Lower lobe of right lung (tissue), 2 donors: ENCODE data around the gene HOXC9. TPM values are rescaled to one million over a fixed set of nuclear protein-coding genes. Genes with fewer than 3 reads are reported as not detected.

Source experiments
- ATAC-seq, 2 donors: fragments of 200-7000 bp; cut with Tn5 transposase; one replicate each; pipeline ENCODE4 v1.9.1; 2020 to 2022; ENCODE audit warnings: mild to moderate bottlenecking in 2 of 2, moderate library complexity in 2 of 2
- DNase-seq: peaks from one replicate; pipeline ENCODE4 v3.0.0-alpha.2; 2020
- H3K27ac ChIP-seq: fragments of 200-600 bp; one replicate; pipeline ENCODE4 v1.8.0; 2022
- H3K27me3 ChIP-seq: fragments of 200-600 bp; one replicate; pipeline ENCODE4 v1.8.0; 2022; ENCODE audit warnings: low read depth
- H3K36me3 ChIP-seq: fragments of 200-600 bp; one replicate; pipeline ENCODE4 v1.8.0; 2022; ENCODE audit warnings: mild to moderate bottlenecking
- H3K4me1 ChIP-seq: fragments of 200-600 bp; one replicate; pipeline ENCODE4 v1.8.0; 2022
- H3K4me3 ChIP-seq: fragments of 200-600 bp; one replicate; pipeline ENCODE4 v1.8.0; 2022; ENCODE audit warnings: mild to moderate bottlenecking
- H3K9me3 ChIP-seq: fragments of 200-600 bp; one replicate; pipeline ENCODE4 v1.8.0; 2022
- CTCF ChIP-seq: fragments of 200-600 bp; IDR thresholded peaks from one replicate; pipeline ENCODE4 v1.8.0; 2022; ENCODE audit warnings: antibody characterized with exemption, mild to moderate bottlenecking
- intact Hi-C: fragments of 100-400 bp; cut with DNase I; formaldehyde crosslinking; loops from one replicate; pipeline ENCODE4 v1.11.0; 2022
- total RNA-seq: library from RNA; stranded (reverse); fragmentation: NEBNext Ultra II Directional; extraction: Animal tissue kit (Norgen Biotek cat#: 25700); gene quantifications from one replicate; pipeline ENCODE4 v1.2.1, GENCODE V29; 2021
- donor health status: DM: no; HTN: yes; CAD: no; lungs with severe emphysema.

Gene HOXC9
- total RNA-seq, 1 donor from 2014 or later = not detected

GRCh38 chr12:53983568-53983949 is 16.4 kb upstream of the HOXC9 start:
- H3K27me3 ChIP-seq = peaks cover 97% of the 10 kb centered on the region
- H3K4me1 ChIP-seq = peaks cover 15% of the 10 kb centered on the region
- ATAC-seq (no peak), DNase-seq (no peak)
- H3K9me3 ChIP-seq = no peaks in the 10 kb centered on the region
- TF ChIP-seq CTCF = no peak
- intact Hi-C loops = no loop called here
- no peaks in the 10 kb centered on the region for H3K36me3 ChIP-seq
- no peak overlapping the region for H3K4me3 ChIP-seq
- no peak overlapping the region for H3K27ac ChIP-seq

- peaks cover 97% of the 10 kb centered on the region for H3K27me3 ChIP-seq
- peaks cover 17% of the 10 kb centered on the region for H3K4me1 ChIP-seq
- no peak overlapping the region for H3K4me3 ChIP-seq
- no peak for ATAC-seq
- intact Hi-C loops = no loop called here
- DNase-seq = no peak
- no peaks in the 10 kb centered on the region for H3K9me3 ChIP-seq
- H3K36me3 ChIP-seq = no peaks in the 10 kb centered on the region
- TF ChIP-seq CTCF = no peak
- no peak overlapping the region for H3K27ac ChIP-seq
Measured at GRCh38 chr12:53983950-53984572, 15.9 kb upstream of the HOXC9 start.

GRCh38 chr12:53984901-53985691 is 14.9 kb upstream of the HOXC9 start, which contains the start of gene HOXC10:
TSS of gene HOXC10 (plus strand) at chr12:53985146. CDS start at chr12:53985260, 114 bp downstream.
- Histone ChIP-seq H3K9me3 (no peaks in the 10 kb centered on the region), H3K36me3 (no peaks in the 10 kb centered on the region), H3K4me3 (peak within 1 kb of the TSS; percentile 16), H3K27ac (no peak within 1 kb of the TSS), H3K4me1 (peaks cover 23% of the 10 kb centered on the region), H3K27me3 (peaks cover 99% of the 10 kb centered on the region)
- no peak for TF ChIP-seq CTCF
- ATAC-seq (peak; percentile 55 to 59), DNase-seq (peak; percentile 70)
- intact Hi-C loops = no loop called here

- peaks cover 23% of the 10 kb centered on the region for H3K4me1 ChIP-seq
- H3K36me3 ChIP-seq = no peaks in the 10 kb centered on the region
- no peak for ATAC-seq
- intact Hi-C loops = no loop called here
- H3K4me3 ChIP-seq = peak overlapping the region; percentile 16
- no peak for DNase-seq
- TF ChIP-seq CTCF = no peak
- H3K9me3 ChIP-seq = no peaks in the 10 kb centered on the region
- H3K27ac ChIP-seq = no peak overlapping the region
- H3K27me3 ChIP-seq = peaks cover 100% of the 10 kb centered on the region
Measured at GRCh38 chr12:53985692-53985993, 14.3 kb upstream of the HOXC9 start.

- TF ChIP-seq CTCF = no peak
- H3K4me3 ChIP-seq = peak overlapping the region; percentile 16
- intact Hi-C loops = no loop called here
- no peak overlapping the region for H3K27ac ChIP-seq
- H3K36me3 ChIP-seq = no peaks in the 10 kb centered on the region
- DNase-seq = no peak
- ATAC-seq = peak in 1 of 2 donors; percentile 38
- no peaks in the 10 kb centered on the region for H3K9me3 ChIP-seq
- peaks cover 100% of the 10 kb centered on the region for H3K27me3 ChIP-seq
- H3K4me1 ChIP-seq = peaks cover 23% of the 10 kb centered on the region
Measured at GRCh38 chr12:53985994-53986685, 13.8 kb upstream of the HOXC9 start.
